Gastrocnemius medialis (tissue), 4 donors: Measurements from ENCODE around the gene POMT2.

ENCODE experiments used
- POLR2A ChIP-seq, 2 donors: fragments of 450-650 bp; IDR thresholded peaks; one replicate each; pipeline ENCODE4 v1.6.1; 2017; ENCODE audit warnings: antibody characterized with exemption in 2 of 2, mild to moderate bottlenecking in 2 of 2, moderate library complexity in 2 of 2
- TF ChIP-seq, protein P1 (sequence below), 5 experiments: fragments of 450-650 bp in 3 of 5; fragments of 200-600 bp in 2 of 5; sonication (generic) in 2 of 5; IDR thresholded peaks in 4 of 5; conservative IDR thresholded peaks in 1 of 5; 1 replicate in 4 of 5; 2 replicates in 1 of 5; pipeline ENCODE4 v1.5.1; 2016 to 2019; ENCODE audit warnings: antibody characterized with exemption in 5 of 5, mild to moderate bottlenecking in 3 of 5, moderate library complexity in 3 of 5

DNA sequence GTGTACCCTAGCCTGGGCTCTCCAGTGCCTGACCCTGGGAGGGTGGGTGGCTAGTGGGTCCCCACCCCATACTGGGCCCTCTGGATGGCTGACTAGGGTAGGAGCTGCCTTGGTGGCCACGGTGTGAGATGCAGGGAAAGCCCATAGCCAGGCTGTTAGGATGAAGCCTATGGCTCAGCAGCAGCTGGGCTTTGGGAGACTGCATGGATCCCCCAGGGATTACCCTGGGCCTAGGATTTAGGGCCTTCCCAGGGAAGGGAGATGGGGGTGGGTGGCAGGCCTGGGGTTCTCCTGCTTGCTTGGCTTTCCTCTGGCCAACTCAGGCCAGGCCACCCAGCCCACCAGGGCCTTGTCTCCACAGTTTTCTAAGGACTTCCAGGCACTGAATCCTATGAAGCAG lies 6.4 kb upstream of the POMT2 start:
- TF ChIP-seq, protein P1, sequence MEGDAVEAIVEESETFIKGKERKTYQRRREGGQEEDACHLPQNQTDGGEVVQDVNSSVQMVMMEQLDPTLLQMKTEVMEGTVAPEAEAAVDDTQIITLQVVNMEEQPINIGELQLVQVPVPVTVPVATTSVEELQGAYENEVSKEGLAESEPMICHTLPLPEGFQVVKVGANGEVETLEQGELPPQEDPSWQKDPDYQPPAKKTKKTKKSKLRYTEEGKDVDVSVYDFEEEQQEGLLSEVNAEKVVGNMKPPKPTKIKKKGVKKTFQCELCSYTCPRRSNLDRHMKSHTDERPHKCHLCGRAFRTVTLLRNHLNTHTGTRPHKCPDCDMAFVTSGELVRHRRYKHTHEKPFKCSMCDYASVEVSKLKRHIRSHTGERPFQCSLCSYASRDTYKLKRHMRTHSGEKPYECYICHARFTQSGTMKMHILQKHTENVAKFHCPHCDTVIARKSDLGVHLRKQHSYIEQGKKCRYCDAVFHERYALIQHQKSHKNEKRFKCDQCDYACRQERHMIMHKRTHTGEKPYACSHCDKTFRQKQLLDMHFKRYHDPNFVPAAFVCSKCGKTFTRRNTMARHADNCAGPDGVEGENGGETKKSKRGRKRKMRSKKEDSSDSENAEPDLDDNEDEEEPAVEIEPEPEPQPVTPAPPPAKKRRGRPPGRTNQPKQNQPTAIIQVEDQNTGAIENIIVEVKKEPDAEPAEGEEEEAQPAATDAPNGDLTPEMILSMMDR (IDR thresholded peaks at IDR 0.05 in 4 of 5, conservative IDR thresholded peaks at IDR 0.05 in 1 of 5) = no peak
- no peak for TF ChIP-seq POLR2A (IDR thresholded peaks at IDR 0.05)
